CD4-positive, alpha-beta T cell treated with Interferon gamma for 1 hour (primary cell): ENCODE results near the gene ADRA2B.
"Not testable (repeated sequence)": the region's sequence is repeated elsewhere in the genome, so short reads cannot be mapped to it uniquely, and the experiment has no call there.

Source experiments
- DNase-seq: peaks from one replicate; pipeline ENCODE4 v3.0.0-alpha.2; 2020

The ADRA2B gene

GRCh38 chr2:96065381-96065930 is 50.9 kb downstream of the ADRA2B start:
- no peak for DNase-seq

- DNase-seq: not testable (repeated sequence)
These were observed 51.6 kb downstream of the ADRA2B start for GRCh38 chr2:96064760-96065159.

GRCh38 chr2:96064047-96064675 is 52.2 kb downstream of the ADRA2B start:
- DNase-seq: not testable (repeated sequence)

- not testable (repeated sequence) for DNase-seq
These were observed 53.1 kb downstream of the ADRA2B start for GRCh38 chr2:96063116-96063899.
